NCI-H748 (cell line): Measurements from ENCODE around the gene TMSB15A.
A peak's percentile ranks its signal among the peaks of the same experiment; 100 is the strongest.
"Not testable (repeated sequence)": the region's sequence is repeated elsewhere in the genome, so short reads cannot be mapped to it uniquely, and the experiment has no call there.

Source experiments
- DNase-seq: peaks from one replicate; lab custom pipeline; 2025; ENCODE audit not compliant: unreplicated experiment; lab: John Stamatoyannopoulos, UW

Gene TMSB15A

GRCh38 chrX:102515975-102516941 is at the start of gene TMSB15A:
TSS of gene TMSB15A (minus strand) at chrX:102516739.
- DNase-seq = peak; percentile 88

GRCh38 chrX:102560423-102561068 is 44.0 kb upstream of the TMSB15A start:
- DNase-seq = no peak

GRCh38 chrX:102558607-102559006 is 42.1 kb upstream of the TMSB15A start:
- DNase-seq = no peak

GRCh38 chrX:102548231-102548630 is 31.7 kb upstream of the TMSB15A start:
- DNase-seq = no peak

GRCh38 chrX:102546828-102547493 is 30.4 kb upstream of the TMSB15A start:
- DNase-seq = peak; percentile 66

GRCh38 chrX:102546175-102546574 is 29.6 kb upstream of the TMSB15A start:
- peak; percentile 5 for DNase-seq

- no peak for DNase-seq
Observed at GRCh38 chrX:102535958-102536357, 19.4 kb upstream of the TMSB15A start.

GRCh38 chrX:102517326-102517725 is 787 bp upstream of the TMSB15A start:
- DNase-seq = peak; percentile 67

GRCh38 chrX:102514536-102514935 is 2.0 kb downstream of the TMSB15A start:
- DNase-seq = no peak

GRCh38 chrX:102498732-102499131 is 17.8 kb downstream of the TMSB15A start:
- DNase-seq = no peak

- DNase-seq = no peak
Observed at GRCh38 chrX:102491766-102492165, 24.8 kb downstream of the TMSB15A start.

GRCh38 chrX:102478765-102479164 is 37.8 kb downstream of the TMSB15A start:
- DNase-seq = not testable (repeated sequence)

GRCh38 chrX:102471762-102472220 is 44.7 kb downstream of the TMSB15A start, which contains the start of gene TCP11X2:
TSS of gene TCP11X2 (minus strand) at chrX:102471812.
- DNase-seq = not testable (repeated sequence)

GRCh38 chrX:102470215-102470614 is 46.3 kb downstream of the TMSB15A start:
- DNase-seq = not testable (repeated sequence)
